NT2/D1 (cell line): ENCODE data around the gene TOM1L1.

Experiments
- DNase-seq: peaks from one replicate; pipeline ENCODE4 v3.0.0-alpha.2; 2011; ENCODE audit warnings: low read depth, low spot score
- H3K27me3 ChIP-seq: 2 replicates; pipeline ENCODE4 v1.6.0; 2011; ENCODE audit warnings: mild to moderate bottlenecking; ENCODE audit not compliant: insufficient read length, insufficient read depth
- H3K36me3 ChIP-seq: 2 replicates; pipeline ENCODE4 v1.6.1; 2011; ENCODE audit warnings: mild to moderate bottlenecking, low read length, mixed read lengths; ENCODE audit not compliant: insufficient read depth, insufficient read length
- H3K4me1 ChIP-seq: 2 replicates; pipeline ENCODE4 v1.5.1; 2011; ENCODE audit not compliant: insufficient read depth, insufficient read length
- H3K4me3 ChIP-seq: 2 replicates; pipeline ENCODE4 v1.5.1; 2011; ENCODE audit warnings: low read depth; ENCODE audit not compliant: insufficient read length
- H3K9ac ChIP-seq: 2 replicates; pipeline ENCODE4 v1.6.0; 2011; ENCODE audit warnings: low read depth; ENCODE audit not compliant: insufficient read length
- H3K9me3 ChIP-seq: 2 replicates; pipeline ENCODE4 v1.5.1; 2011; ENCODE audit warnings: mild to moderate bottlenecking, low read length; ENCODE audit not compliant: insufficient read depth
- SUZ12 ChIP-seq: IDR thresholded peaks from 2 replicates; pipeline ENCODE4 v1.6.1; 2011; ENCODE audit not compliant: insufficient read length, insufficient read depth; ENCODE audit errors: extremely low read depth
- YY1 ChIP-seq: IDR thresholded peaks from 2 replicates; pipeline ENCODE4 v1.6.1; 2011; ENCODE audit not compliant: insufficient read length, insufficient read depth
- ZNF274 ChIP-seq: IDR thresholded peaks from 2 replicates; pipeline ENCODE4 v1.6.1; 2011; ENCODE audit warnings: mild to moderate bottlenecking, low read depth, low read length

Gene TOM1L1

GRCh38 chr17:54979657-54980056 is 79.0 kb downstream of the TOM1L1 start:
- TF ChIP-seq ZNF274 = no peak
- TF ChIP-seq YY1 = no peak
- no peak for TF ChIP-seq SUZ12
- H3K9me3 ChIP-seq = peaks cover 29% of the 10 kb centered on the region
- no peak overlapping the region for H3K4me3 ChIP-seq
- peaks cover 7% of the 10 kb centered on the region for H3K36me3 ChIP-seq
- H3K9ac ChIP-seq = no peak overlapping the region
- H3K4me1 ChIP-seq = no peaks in the 10 kb centered on the region
- no peaks in the 10 kb centered on the region for H3K27me3 ChIP-seq
- no peak for DNase-seq

- Histone ChIP-seq H3K9me3 (peaks cover 29% of the 10 kb centered on the region), H3K36me3 (peaks cover 7% of the 10 kb centered on the region), H3K4me3 (no peak overlapping the region), H3K27me3 (no peaks in the 10 kb centered on the region), H3K4me1 (no peaks in the 10 kb centered on the region), H3K9ac (no peak overlapping the region)
- TF ChIP-seq YY1 = no peak
- no peak for TF ChIP-seq SUZ12
- no peak for TF ChIP-seq ZNF274
- DNase-seq = no peak
Observed at GRCh38 chr17:54980375-54980774, 79.7 kb downstream of the TOM1L1 start.

GRCh38 chr17:54982399-54982798 is 81.7 kb downstream of the TOM1L1 start:
- Histone ChIP-seq H3K4me3 (no peak overlapping the region), H3K9me3 (peaks cover 19% of the 10 kb centered on the region), H3K36me3 (peaks cover 10% of the 10 kb centered on the region), H3K9ac (no peak overlapping the region), H3K27me3 (no peaks in the 10 kb centered on the region), H3K4me1 (no peaks in the 10 kb centered on the region)
- TF ChIP-seq ZNF274 (no peak), YY1 (no peak), SUZ12 (no peak)
- no peak for DNase-seq

GRCh38 chr17:54983260-54983659 is 82.6 kb downstream of the TOM1L1 start:
- DNase-seq = no peak
- TF ChIP-seq ZNF274 = no peak
- no peak for TF ChIP-seq SUZ12
- no peak for TF ChIP-seq YY1
- Histone ChIP-seq H3K9ac (no peak overlapping the region), H3K9me3 (peaks cover 19% of the 10 kb centered on the region), H3K4me3 (no peak overlapping the region), H3K27me3 (no peaks in the 10 kb centered on the region), H3K36me3 (peaks cover 14% of the 10 kb centered on the region), H3K4me1 (no peaks in the 10 kb centered on the region)

- TF ChIP-seq SUZ12 (no peak), YY1 (no peak), ZNF274 (no peak)
- H3K36me3 ChIP-seq = peaks cover 17% of the 10 kb centered on the region
- H3K27me3 ChIP-seq = no peaks in the 10 kb centered on the region
- no peaks in the 10 kb centered on the region for H3K4me1 ChIP-seq
- H3K9me3 ChIP-seq = peaks cover 6% of the 10 kb centered on the region
- no peak overlapping the region for H3K9ac ChIP-seq
- no peak for DNase-seq
- no peak overlapping the region for H3K4me3 ChIP-seq
Observed at GRCh38 chr17:54985476-54985875, 84.8 kb downstream of the TOM1L1 start.

GRCh38 chr17:54990118-54990517 is 89.5 kb downstream of the TOM1L1 start:
- H3K4me3 ChIP-seq = no peak overlapping the region
- no peaks in the 10 kb centered on the region for H3K27me3 ChIP-seq
- no peak for TF ChIP-seq ZNF274
- TF ChIP-seq SUZ12 = no peak
- no peak for TF ChIP-seq YY1
- H3K9me3 ChIP-seq = no peaks in the 10 kb centered on the region
- no peak overlapping the region for H3K9ac ChIP-seq
- no peaks in the 10 kb centered on the region for H3K4me1 ChIP-seq
- H3K36me3 ChIP-seq = peaks cover 34% of the 10 kb centered on the region
- no peak for DNase-seq

GRCh38 chr17:54991567-54991966 is 90.9 kb downstream of the TOM1L1 start:
- Histone ChIP-seq H3K27me3 (no peaks in the 10 kb centered on the region), H3K9me3 (no peaks in the 10 kb centered on the region), H3K36me3 (peaks cover 41% of the 10 kb centered on the region), H3K9ac (no peak overlapping the region), H3K4me1 (no peaks in the 10 kb centered on the region), H3K4me3 (no peak overlapping the region)
- TF ChIP-seq SUZ12 = no peak
- TF ChIP-seq ZNF274 = no peak
- TF ChIP-seq YY1 = no peak
- no peak for DNase-seq

GRCh38 chr17:54992797-54993639 is 92.4 kb downstream of the TOM1L1 start:
- no peaks in the 10 kb centered on the region for H3K4me1 ChIP-seq
- H3K9me3 ChIP-seq = no peaks in the 10 kb centered on the region
- H3K36me3 ChIP-seq = peaks cover 37% of the 10 kb centered on the region
- peak; percentile 9 for DNase-seq
- no peak overlapping the region for H3K9ac ChIP-seq
- H3K4me3 ChIP-seq = no peak overlapping the region
- TF ChIP-seq SUZ12 (no peak), YY1 (no peak), ZNF274 (no peak)
- no peaks in the 10 kb centered on the region for H3K27me3 ChIP-seq
